GM12878 (cell line): ENCODE measurements around the gene GABRR1.

Experiments
- ATF3 ChIP-seq: IDR thresholded peaks from 2 replicates; pipeline ENCODE4 v1.6.1; 2011; ENCODE audit warnings: low read depth, mild to moderate bottlenecking, low read length, moderate library complexity, borderline replicate concordance; ENCODE audit errors: extremely low read depth
- CTCF ChIP-seq, 3 experiments: IDR thresholded peaks in 2 of 3; conservative IDR thresholded peaks in 1 of 3; 2 replicates each; pipeline ENCODE4 v1.5.1; 2011; ENCODE audit warnings: low read depth in 3 of 3, low read length in 3 of 3, mild to moderate bottlenecking in 3 of 3, control low read depth in 2 of 3, moderate library complexity in 2 of 3, inconsistent platforms in 1 of 3, mixed read lengths in 1 of 3; ENCODE audit not compliant: control insufficient read depth in 2 of 3, insufficient read depth in 1 of 3; ENCODE audit errors: extremely low read depth in 1 of 3
- ETV6 ChIP-seq, 2 experiments: fragments of 450-650 bp in 1 of 2; IDR thresholded peaks in 1 of 2; conservative IDR thresholded peaks in 1 of 2; 2 replicates each; pipeline ENCODE4 v1.6.1; 2014; ENCODE audit warnings: antibody characterized with exemption in 1 of 2, borderline replicate concordance in 1 of 2, low read depth in 1 of 2, mild to moderate bottlenecking in 1 of 2, moderate library complexity in 1 of 2
- MEF2A ChIP-seq: IDR thresholded peaks from 2 replicates; pipeline ENCODE4 v1.6.1; 2011; ENCODE audit warnings: low read depth, mild to moderate bottlenecking, low read length, moderate library complexity; ENCODE audit not compliant: insufficient read depth
- MXI1 ChIP-seq: fragments of 150-350 bp; IDR thresholded peaks from 2 replicates; pipeline ENCODE4 v1.6.1; 2011; ENCODE audit warnings: low read depth, mild to moderate bottlenecking, inconsistent platforms, low read length, improper control_type of control experiment

- TF ChIP-seq ATF3 (no peak), ETV6 (conservative IDR thresholded peaks at IDR 0.05 in 1 of 2, IDR thresholded peaks at IDR 0.05 in 1 of 2; ENCODE audit: borderline replicate concordance in 1 of 2, low read depth in 1 of 2) (no peak), CTCF (IDR thresholded peaks at IDR 0.05 in 2 of 3, conservative IDR thresholded peaks at IDR 0.05 in 1 of 3; ENCODE audit: control insufficient read depth in 2 of 3, extremely low read depth in 1 of 3, insufficient read depth in 1 of 3, low read depth in 3 of 3, low read length in 3 of 3) (no peak), MXI1 (no peak), MEF2A (no peak)
These were observed 55.1 kb downstream of the GABRR1 start for GRCh38 chr6:89162047-89162371.
